Activated CD8-positive, alpha-beta memory T cell treated with anti-CD3 and anti-CD28 coated beads for 1 hour (primary cell): Measurements from ENCODE around the gene TMEM239.
"Not testable (repeated sequence)": the region's sequence is repeated elsewhere in the genome, so short reads cannot be mapped to it uniquely, and the experiment has no call there.

ENCODE experiments used
- DNase-seq, 2 donors: peaks; one replicate each; pipeline ENCODE4 v3.0.0-alpha.2; 2020; ENCODE audit warnings: low read depth in 1 of 2; ENCODE audit errors: extremely low read depth in 1 of 2

Gene TMEM239

GRCh38 chr20:2799688-2800520, 16.3 kb upstream of the TMEM239 start:
- DNase-seq, result no peak

GRCh38 chr20:2800521-2801285, 15.5 kb upstream of the TMEM239 start, which contains the start of gene CPXM1:
Gene CPXM1, minus strand, starts transcription at chr20:2800627. Its CDS starts 55 bp downstream, at chr20:2800572.
- no peak for DNase-seq

GRCh38 chr20:2801286-2801728, 14.9 kb upstream of the TMEM239 start:
- no peak for DNase-seq

GRCh38 chr20:2804041-2804828, 11.9 kb upstream of the TMEM239 start:
- no peak for DNase-seq

GRCh38 chr20:2804852-2805688, 11.1 kb upstream of the TMEM239 start:
- no peak for DNase-seq

- DNase-seq, result no peak
These were observed 10.3 kb upstream of the TMEM239 start for GRCh38 chr20:2805689-2806350.

GRCh38 chr20:2806351-2806701, 9.8 kb upstream of the TMEM239 start:
- no peak for DNase-seq

GRCh38 chr20:2807019-2807418, 9.1 kb upstream of the TMEM239 start:
- no peak for DNase-seq

GRCh38 chr20:2807929-2808328, 8.2 kb upstream of the TMEM239 start:
- not testable (repeated sequence) for DNase-seq

GRCh38 chr20:2809690-2810089, 6.5 kb upstream of the TMEM239 start:
- DNase-seq, result no peak

GRCh38 chr20:2812189-2812588, 4.0 kb upstream of the TMEM239 start:
- no peak for DNase-seq

- no peak for DNase-seq
These were observed 2.1 kb upstream of the TMEM239 start for GRCh38 chr20:2814076-2814475.

GRCh38 chr20:2814587-2815051, 1.5 kb upstream of the TMEM239 start, which contains the start of gene C20orf141:
Gene C20orf141, plus strand, starts transcription at chr20:2814987. Its CDS starts 198 bp downstream, at chr20:2815185.
- DNase-seq, result no peak

GRCh38 chr20:2815242-2815900, 793 bp upstream of the TMEM239 start:
- no peak for DNase-seq

GRCh38 chr20:2816583-2817340, 598 bp downstream of the TMEM239 start:
- DNase-seq, result no peak

- DNase-seq, result no peak
These were observed 1.2 kb downstream of the TMEM239 start for GRCh38 chr20:2817341-2817726.

GRCh38 chr20:2817891-2818595, 1.9 kb downstream of the TMEM239 start:
- no peak for DNase-seq
